HCT116 (cell line): ENCODE results near the gene HSPB7.

ENCODE experiments used
- CEBPB ChIP-seq: IDR thresholded peaks from 2 replicates; pipeline ENCODE4 v1.6.1; 2012; ENCODE audit warnings: low read depth
- CTCF ChIP-seq, 3 experiments: fragments of 200-600 bp in 1 of 3; sonication (generic) in 1 of 3; IDR thresholded peaks in 2 of 3; conservative IDR thresholded peaks in 1 of 3; 2 replicates each; pipeline ENCODE4 v1.5.1; 2012 to 2017; ENCODE audit warnings: low read depth in 2 of 3, low read length in 2 of 3, antibody characterized with exemption in 1 of 3, borderline replicate concordance in 1 of 3, control low read depth in 1 of 3, mild to moderate bottlenecking in 1 of 3, mixed read lengths in 1 of 3, mixed run types in 1 of 3, moderate library complexity in 1 of 3; ENCODE audit not compliant: insufficient read depth in 1 of 3
- MAX ChIP-seq: IDR thresholded peaks from 2 replicates; pipeline ENCODE4 v1.6.1; 2012
- POLR2A ChIP-seq: IDR thresholded peaks from 2 replicates; pipeline ENCODE4 v1.7.0; 2011; ENCODE audit warnings: borderline replicate concordance; ENCODE audit not compliant: insufficient read depth, insufficient read length; ENCODE audit errors: extremely low read depth
- POLR2AphosphoS5 ChIP-seq: IDR thresholded peaks from 2 replicates; pipeline ENCODE4 v1.6.1; 2011; ENCODE audit warnings: mild to moderate bottlenecking, low read depth, low read length, moderate library complexity
- RAD21 ChIP-seq: IDR thresholded peaks from 2 replicates; pipeline ENCODE4 v1.6.1; 2012; ENCODE audit warnings: low read depth, mild to moderate bottlenecking
- REST ChIP-seq: IDR thresholded peaks from 2 replicates; pipeline ENCODE4 v1.6.1; 2012; ENCODE audit warnings: low read depth
- SIN3A ChIP-seq: IDR thresholded peaks from 2 replicates; pipeline ENCODE4 v1.6.1; 2012; ENCODE audit warnings: low read depth
- SP1 ChIP-seq: IDR thresholded peaks from 2 replicates; pipeline ENCODE4 v1.6.1; 2012; ENCODE audit warnings: low read depth
- SRF ChIP-seq: IDR thresholded peaks from 2 replicates; pipeline ENCODE4 v1.6.1; 2012; ENCODE audit warnings: low read depth
- YY1 ChIP-seq: IDR thresholded peaks from 2 replicates; pipeline ENCODE4 v1.6.1; 2011; ENCODE audit warnings: low read length, low read depth, moderate library complexity, mild to moderate bottlenecking; ENCODE audit not compliant: insufficient replicate concordance; ENCODE audit errors: extremely low read depth

- no peak for TF ChIP-seq CTCF (IDR thresholded peaks at IDR 0.05 in 2 of 3, conservative IDR thresholded peaks at IDR 0.05 in 1 of 3; ENCODE audit: borderline replicate concordance in 1 of 3, insufficient read depth in 1 of 3, low read depth in 2 of 3, low read length in 2 of 3)
- TF ChIP-seq POLR2A = no peak
- no peak for TF ChIP-seq POLR2AphosphoS5
- TF ChIP-seq REST = no peak
- no peak for TF ChIP-seq SP1
- no peak for TF ChIP-seq RAD21
- TF ChIP-seq SIN3A = no peak
- TF ChIP-seq MAX = no peak
- TF ChIP-seq CEBPB = no peak
- TF ChIP-seq YY1 = no peak
- TF ChIP-seq SRF = no peak
Measured at GRCh38 chr1:15974855-15975254, 43.0 kb downstream of the HSPB7 start.
